Fibroblast of lung (primary cell): ENCODE data around the gene INSIG1.

Experiments
- CTCF ChIP-seq, 2 donors: IDR thresholded peaks in 1 of 2; conservative IDR thresholded peaks in 1 of 2; 1 replicate in 1 of 2; 2 replicates in 1 of 2; pipeline ENCODE4 v1.5.1; 2011 to 2012; ENCODE audit warnings: low read length in 2 of 2, control low read depth in 1 of 2, inconsistent platforms in 1 of 2, low read depth in 1 of 2, mild to moderate bottlenecking in 1 of 2
- EZH2 ChIP-seq: IDR thresholded peaks from 2 replicates; pipeline ENCODE4 v1.5.1; 2012; ENCODE audit warnings: low read length, control low read depth, mild to moderate bottlenecking; ENCODE audit errors: missing control alignments

DNA sequence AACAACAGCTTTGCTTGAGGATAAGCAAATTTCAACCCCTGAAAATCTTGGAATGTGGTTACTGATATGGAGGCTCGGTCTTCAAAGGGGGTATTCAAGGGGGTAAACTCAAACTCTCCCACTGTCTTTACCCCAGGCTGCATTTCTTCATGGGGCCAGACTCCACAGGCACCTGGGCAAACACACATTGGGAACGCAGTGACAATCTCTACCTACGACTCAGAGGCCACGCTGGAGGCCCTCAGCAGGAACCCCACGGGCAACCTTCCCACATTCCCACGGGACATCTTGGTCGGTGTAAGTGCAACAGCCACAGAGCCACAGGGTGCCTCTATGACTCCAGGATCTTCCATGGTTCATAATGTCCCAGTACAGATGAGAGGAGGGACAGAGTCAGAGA lies 2.2 kb upstream of the INSIG1 start:
- TF ChIP-seq CTCF (conservative IDR thresholded peaks at IDR 0.05 in 1 of 2, IDR thresholded peaks at IDR 0.05 in 1 of 2; ENCODE audit: low read depth in 1 of 2, low read length in 2 of 2) = no peak
- TF ChIP-seq EZH2 = no peak
